BLaER1 treated with 17β-estradiol and CSF1 and Interleukin-3, amounts not matched to agents 10 nM and 100 nM (cell line): ENCODE data around the gene RNF213.
A peak's percentile ranks its signal among the peaks of the same experiment; 100 is the strongest.

Source experiments
- H3K27ac ChIP-seq, 11 experiments: shearing (Covaris generic); formaldehyde crosslinking; 2 replicates each; pipeline ENCODE4 v1.8.1; 2022
- H3K27me3 ChIP-seq, 11 experiments: shearing (Covaris generic); formaldehyde crosslinking; 2 replicates each; pipeline ENCODE4 v1.8.1; 2022
- H3K36me3 ChIP-seq, 11 experiments: shearing (Covaris generic); formaldehyde crosslinking; 2 replicates each; pipeline ENCODE4 v1.8.1; 2022
- H3K4me1 ChIP-seq, 10 experiments: shearing (Covaris generic); formaldehyde crosslinking; 2 replicates each; pipeline ENCODE4 v1.8.1; 2022
- H3K4me2 ChIP-seq, 11 experiments: shearing (Covaris generic); formaldehyde crosslinking; 2 replicates each; pipeline ENCODE4 v1.8.1; 2022
- H3K4me3 ChIP-seq, 10 experiments: shearing (Covaris generic); formaldehyde crosslinking; 2 replicates each; pipeline ENCODE4 v1.8.1; 2022
- H3K9ac ChIP-seq, 11 experiments: shearing (Covaris generic); formaldehyde crosslinking; 2 replicates each; pipeline ENCODE4 v1.8.1; 2022
- H3K9me3 ChIP-seq, 11 experiments: shearing (Covaris generic); formaldehyde crosslinking; replicated peaks in 1 of 11; 2 replicates each; pipeline ENCODE4 v1.8.1; 2022
- H4K20me1 ChIP-seq, 11 experiments: shearing (Covaris generic); formaldehyde crosslinking; 2 replicates each; pipeline ENCODE4 v1.8.1; 2022
- Cebpa-rat ChIP-seq, 11 experiments: shearing (Covaris generic); IDR thresholded peaks; 2 replicates each; pipeline ENCODE4 v1.8.1; 2022

RNF213 gene

GRCh38 chr17:80422276-80422675 is 161.6 kb downstream of the RNF213 start:
- Histone ChIP-seq H3K9ac (no peak overlapping the region), H3K4me1 (peaks cover 28 to 60% (median 55%) of the 10 kb centered on the region in 10 experiments), H3K9me3 (no peaks in the 10 kb centered on the region), H3K27ac (no peak overlapping the region), H3K36me3 (peaks cover 0 to 26% (median 8%) of the 10 kb centered on the region in 11 experiments; a peak in 14 of 22 replicates), H3K4me3 (no peak overlapping the region), H3K27me3 (peaks cover 0 to 29% (median 0%) of the 10 kb centered on the region in 11 experiments; a peak in 8 of 22 replicates), H3K4me2 (peak overlapping the region in 9 of 11 experiments; percentile 7 to 97 (median 83); a peak in 13 of 22 replicates), H4K20me1 (peaks cover 0 to 93% (median 30%) of the 10 kb centered on the region in 11 experiments; a peak in 19 of 22 replicates)
- TF ChIP-seq Cebpa-rat (IDR thresholded peaks at IDR 0.05) = no peak

- Histone ChIP-seq H3K9ac (no peak overlapping the region; a peak in 1 of 22 replicates), H3K4me3 (no peak overlapping the region), H4K20me1 (peaks cover 0 to 94% (median 34%) of the 10 kb centered on the region in 11 experiments; a peak in 19 of 22 replicates), H3K4me2 (peak overlapping the region; percentile 59 to 97 (median 83)), H3K9me3 (no peaks in the 10 kb centered on the region), H3K36me3 (peaks cover 0 to 19% (median 2%) of the 10 kb centered on the region in 11 experiments; a peak in 10 of 22 replicates), H3K4me1 (peaks cover 28 to 63% (median 57%) of the 10 kb centered on the region in 10 experiments), H3K27me3 (peaks cover 0 to 29% (median 0%) of the 10 kb centered on the region in 11 experiments; a peak in 8 of 22 replicates), H3K27ac (no peak overlapping the region)
- TF ChIP-seq Cebpa-rat (IDR thresholded peaks at IDR 0.05) = no peak
Observed at GRCh38 chr17:80422981-80423380, 162.3 kb downstream of the RNF213 start.

GRCh38 chr17:80423536-80424225 is 163.0 kb downstream of the RNF213 start:
- no peak for TF ChIP-seq Cebpa-rat (IDR thresholded peaks at IDR 0.05)
- Histone ChIP-seq H3K27ac (no peak overlapping the region), H3K4me3 (peak overlapping the region in 1 of 10 experiments; percentile 4; a peak in 2 of 20 replicates), H3K4me2 (peak overlapping the region; percentile 52 to 97 (median 83)), H3K27me3 (peaks cover 0 to 29% (median 0%) of the 10 kb centered on the region in 11 experiments; a peak in 8 of 22 replicates), H4K20me1 (peaks cover 0 to 94% (median 34%) of the 10 kb centered on the region in 11 experiments; a peak in 19 of 22 replicates), H3K36me3 (peaks cover 0 to 13% (median 0%) of the 10 kb centered on the region in 11 experiments; a peak in 4 of 22 replicates), H3K4me1 (peaks cover 28 to 63% (median 57%) of the 10 kb centered on the region in 10 experiments), H3K9ac (peak overlapping the region in 4 of 11 experiments; percentile 1 to 57 (median 36); a peak in 3 of 22 replicates), H3K9me3 (no peaks in the 10 kb centered on the region)

- Histone ChIP-seq H3K27me3 (peaks cover 0 to 29% (median 0%) of the 10 kb centered on the region in 11 experiments; a peak in 8 of 22 replicates), H4K20me1 (peaks cover 0 to 94% (median 34%) of the 10 kb centered on the region in 11 experiments; a peak in 19 of 22 replicates), H3K36me3 (peaks cover 0 to 10% (median 0%) of the 10 kb centered on the region in 11 experiments; a peak in 3 of 22 replicates), H3K4me2 (peak overlapping the region; percentile 23 to 97 (median 83); a peak in 21 of 22 replicates), H3K4me3 (peak overlapping the region in 1 of 10 experiments; percentile 4; a peak in 2 of 20 replicates), H3K4me1 (peaks cover 28 to 62% (median 57%) of the 10 kb centered on the region in 10 experiments), H3K9me3 (no peaks in the 10 kb centered on the region), H3K9ac (peak overlapping the region in 4 of 11 experiments; percentile 1 to 50 (median 36); a peak in 6 of 22 replicates), H3K27ac (0 out of 22 replicates have a peak overlapping the region, but pooled peaks of 1 of the 11 experiments have one; percentile 11)
- TF ChIP-seq Cebpa-rat (IDR thresholded peaks at IDR 0.05) = no peak
Observed at GRCh38 chr17:80424261-80424660, 163.6 kb downstream of the RNF213 start.

- H3K9me3 ChIP-seq = no peaks in the 10 kb centered on the region
- H4K20me1 ChIP-seq = peaks cover 0 to 93% (median 34%) of the 10 kb centered on the region in 11 experiments; a peak in 17 of 22 replicates
- H3K4me2 ChIP-seq = peak overlapping the region in 10 of 11 experiments; percentile 30 to 97 (median 84); a peak in 18 of 22 replicates
Observed at GRCh38 chr17:80424878-80425765, 164.5 kb downstream of the RNF213 start.

GRCh38 chr17:80425835-80426426 is 165.3 kb downstream of the RNF213 start:
- H3K27me3 ChIP-seq = peaks cover 0 to 29% (median 0%) of the 10 kb centered on the region in 11 experiments; a peak in 8 of 22 replicates
- no peaks in the 10 kb centered on the region for H3K36me3 ChIP-seq
- no peaks in the 10 kb centered on the region for H3K9me3 ChIP-seq
- H4K20me1 ChIP-seq = peaks cover 0 to 89% (median 34%) of the 10 kb centered on the region in 11 experiments; a peak in 18 of 22 replicates
- no peak for TF ChIP-seq Cebpa-rat (IDR thresholded peaks at IDR 0.05)
- peak overlapping the region in 4 of 11 experiments; percentile 6 to 50 (median 34); a peak in 2 of 22 replicates for H3K9ac ChIP-seq
- no peak overlapping the region for H3K27ac ChIP-seq
- peaks cover 28 to 62% (median 57%) of the 10 kb centered on the region in 10 experiments for H3K4me1 ChIP-seq
- no peak overlapping the region for H3K4me3 ChIP-seq
- H3K4me2 ChIP-seq = peak overlapping the region in 9 of 11 experiments; percentile 73 to 97 (median 86); a peak in 17 of 22 replicates

More at GRCh38 chr17:80424878-80425765, 164.5 kb downstream of the RNF213 start:
- peak overlapping the region in 1 of 10 experiments; percentile 22; a peak in 1 of 20 replicates for H3K4me3 ChIP-seq
- H3K36me3 ChIP-seq = peaks cover 0 to 2% (median 0%) of the 10 kb centered on the region in 11 experiments; a peak in 1 of 22 replicates
- peak overlapping the region in 6 of 11 experiments; percentile 2 to 50 (median 34); a peak in 6 of 22 replicates for H3K9ac ChIP-seq
- H3K4me1 ChIP-seq = peaks cover 28 to 62% (median 57%) of the 10 kb centered on the region in 10 experiments
- H3K27ac ChIP-seq = 0 out of 22 replicates have a peak overlapping the region, but pooled peaks of 1 of the 11 experiments have one; percentile 11
- peaks cover 0 to 29% (median 0%) of the 10 kb centered on the region in 11 experiments; a peak in 8 of 22 replicates for H3K27me3 ChIP-seq
- TF ChIP-seq Cebpa-rat (IDR thresholded peaks at IDR 0.05) = no peak

- Histone ChIP-seq H3K4me2 (peak overlapping the region in 10 of 11 experiments; percentile 44 to 97 (median 65); a peak in 17 of 22 replicates), H3K27ac (no peak overlapping the region), H3K4me1 (peaks cover 28 to 59% (median 54%) of the 10 kb centered on the region in 10 experiments), H3K27me3 (peaks cover 0 to 29% (median 0%) of the 10 kb centered on the region in 11 experiments; a peak in 8 of 22 replicates), H3K4me3 (no peak overlapping the region), H3K9me3 (no peaks in the 10 kb centered on the region), H4K20me1 (peaks cover 0 to 88% (median 34%) of the 10 kb centered on the region in 11 experiments; a peak in 18 of 22 replicates), H3K36me3 (no peaks in the 10 kb centered on the region), H3K9ac (peak overlapping the region in 2 of 11 experiments; percentile 27 to 50; a peak in 1 of 22 replicates)
- no peak for TF ChIP-seq Cebpa-rat (IDR thresholded peaks at IDR 0.05)
Observed at GRCh38 chr17:80426671-80427326, 166.1 kb downstream of the RNF213 start.
